ENCODE data around the gene ZNF281. TPM values are rescaled to one million over a fixed set of nuclear protein-coding genes. Genes with fewer than 3 reads are reported as not detected.
"Not testable (repeated sequence)": the region's sequence is repeated elsewhere in the genome, so short reads cannot be mapped to it uniquely, and the experiment has no call there.

The ZNF281 gene
- total and polyA plus RNA-seq, 9 donors, result 8.8 to 16.7 (median 12.6) TPM

- H3K9me3 ChIP-seq (replicated peaks; ENCODE audit: control insufficient read depth, low read depth, low read length); H3K36me3 ChIP-seq (ENCODE audit: control insufficient read depth, insufficient read depth, low read length); DNase-seq; H3K4me1 ChIP-seq (ENCODE audit: control insufficient read depth, insufficient read depth, low read length); H3K27me3 ChIP-seq (ENCODE audit: control insufficient read depth, insufficient read depth, low read length); H3K27ac ChIP-seq (ENCODE audit: low read length); H3K4me3 ChIP-seq (ENCODE audit: low read length): not testable (repeated sequence)
- WGBS (ENCODE audit: insufficient coverage), result 79% methylated on average over 8 of the region's 11 CpGs
Observed at GRCh38 chr1:200413766-200414165, 3.9 kb upstream of the ZNF281 start.

GRCh38 chr1:200411406-200412257, 1.8 kb upstream of the ZNF281 start:
- no peak overlapping the region for H3K4me3 ChIP-seq (ENCODE audit: low read length)

GRCh38 chr1:200410566-200410878, 686 bp upstream of the ZNF281 start:
- H3K9me3 ChIP-seq (replicated peaks; ENCODE audit: control insufficient read depth, low read depth, low read length), result no peaks in the 10 kb centered on the region
- no peak for DNase-seq
- H3K27me3 ChIP-seq (ENCODE audit: control insufficient read depth, insufficient read depth, low read length), result peaks cover 7% of the 10 kb centered on the region
- peaks cover 9% of the 10 kb centered on the region for H3K4me1 ChIP-seq (ENCODE audit: control insufficient read depth, insufficient read depth, low read length)
- peak overlapping the region; percentile 50 for H3K27ac ChIP-seq (ENCODE audit: low read length)
- WGBS (ENCODE audit: insufficient coverage), result 3% methylated on average over 5 of the region's 8 CpGs
- peak overlapping the region; percentile 90 for H3K4me3 ChIP-seq (ENCODE audit: low read length)
- peaks cover 22% of the 10 kb centered on the region for H3K36me3 ChIP-seq (ENCODE audit: control insufficient read depth, insufficient read depth, low read length)

More at GRCh38 chr1:200411406-200412257, 1.8 kb upstream of the ZNF281 start:
- Histone ChIP-seq H3K4me1 (ENCODE audit: control insufficient read depth, insufficient read depth, low read length) (peaks cover 9% of the 10 kb centered on the region), H3K9me3 (replicated peaks; ENCODE audit: control insufficient read depth, low read depth, low read length) (no peaks in the 10 kb centered on the region), H3K27ac (ENCODE audit: low read length) (no peak overlapping the region), H3K36me3 (ENCODE audit: control insufficient read depth, insufficient read depth, low read length) (peaks cover 22% of the 10 kb centered on the region), H3K27me3 (ENCODE audit: control insufficient read depth, insufficient read depth, low read length) (peaks cover 7% of the 10 kb centered on the region)
- no peak for DNase-seq
- WGBS (ENCODE audit: insufficient coverage), result 33% methylated on average over 6 of the region's 20 CpGs

GRCh38 chr1:200409203-200409760, 554 bp downstream of the ZNF281 start:
- peak overlapping the region; percentile 90 for H3K4me3 ChIP-seq (ENCODE audit: low read length)
- peaks cover 7% of the 10 kb centered on the region for H3K27me3 ChIP-seq (ENCODE audit: control insufficient read depth, insufficient read depth, low read length)
- DNase-seq, result peak; percentile 29
- H3K9me3 ChIP-seq (replicated peaks; ENCODE audit: control insufficient read depth, low read depth, low read length), result no peaks in the 10 kb centered on the region
- WGBS (ENCODE audit: insufficient coverage), result 2% methylated on average over 20 of the region's 41 CpGs
- peaks cover 22% of the 10 kb centered on the region for H3K36me3 ChIP-seq (ENCODE audit: control insufficient read depth, insufficient read depth, low read length)
- H3K27ac ChIP-seq (ENCODE audit: low read length), result peak overlapping the region; percentile 87
- peaks cover 9% of the 10 kb centered on the region for H3K4me1 ChIP-seq (ENCODE audit: control insufficient read depth, insufficient read depth, low read length)

GRCh38 chr1:200406161-200406797, 3.6 kb downstream of the ZNF281 start:
- Histone ChIP-seq H3K27ac (ENCODE audit: low read length) (no peak overlapping the region), H3K4me1 (ENCODE audit: control insufficient read depth, insufficient read depth, low read length) (peaks cover 9% of the 10 kb centered on the region), H3K27me3 (ENCODE audit: control insufficient read depth, insufficient read depth, low read length) (no peaks in the 10 kb centered on the region), H3K36me3 (ENCODE audit: control insufficient read depth, insufficient read depth, low read length) (peaks cover 22% of the 10 kb centered on the region), H3K9me3 (replicated peaks; ENCODE audit: control insufficient read depth, low read depth, low read length) (no peaks in the 10 kb centered on the region), H3K4me3 (ENCODE audit: low read length) (no peak overlapping the region)
- no peak for DNase-seq
- no CpG with 5 or more reads among the region's 8 CpGs for WGBS (ENCODE audit: insufficient coverage)

- no peaks in the 10 kb centered on the region for H3K9me3 ChIP-seq (replicated peaks; ENCODE audit: control insufficient read depth, low read depth, low read length)
- DNase-seq, result no peak
- peaks cover 22% of the 10 kb centered on the region for H3K36me3 ChIP-seq (ENCODE audit: control insufficient read depth, insufficient read depth, low read length)
- H3K27ac ChIP-seq (ENCODE audit: low read length), result no peak overlapping the region
- no CpG with 5 or more reads among the region's 2 CpGs for WGBS (ENCODE audit: insufficient coverage)
- H3K27me3 ChIP-seq (ENCODE audit: control insufficient read depth, insufficient read depth, low read length), result no peaks in the 10 kb centered on the region
- H3K4me1 ChIP-seq (ENCODE audit: control insufficient read depth, insufficient read depth, low read length), result peaks cover 9% of the 10 kb centered on the region
- H3K4me3 ChIP-seq (ENCODE audit: low read length), result no peak overlapping the region
Observed at GRCh38 chr1:200405264-200405663, 4.6 kb downstream of the ZNF281 start.

- Histone ChIP-seq H3K9me3 (replicated peaks; ENCODE audit: control insufficient read depth, low read depth, low read length) (no peaks in the 10 kb centered on the region), H3K36me3 (ENCODE audit: control insufficient read depth, insufficient read depth, low read length) (peaks cover 2% of the 10 kb centered on the region), H3K4me3 (ENCODE audit: low read length) (no peak overlapping the region), H3K27ac (ENCODE audit: low read length) (no peak overlapping the region), H3K4me1 (ENCODE audit: control insufficient read depth, insufficient read depth, low read length) (no peaks in the 10 kb centered on the region), H3K27me3 (ENCODE audit: control insufficient read depth, insufficient read depth, low read length) (no peaks in the 10 kb centered on the region)
- DNase-seq, result no peak
- WGBS (ENCODE audit: insufficient coverage), result no CpG with 5 or more reads among the region's 1 CpG
Observed at GRCh38 chr1:200401708-200402107, 8.1 kb downstream of the ZNF281 start.

GRCh38 chr1:200401263-200401662, 8.6 kb downstream of the ZNF281 start:
- Histone ChIP-seq H3K9me3 (replicated peaks; ENCODE audit: control insufficient read depth, low read depth, low read length) (no peaks in the 10 kb centered on the region), H3K4me1 (ENCODE audit: control insufficient read depth, insufficient read depth, low read length) (no peaks in the 10 kb centered on the region), H3K27ac (ENCODE audit: low read length) (no peak overlapping the region), H3K36me3 (ENCODE audit: control insufficient read depth, insufficient read depth, low read length) (peaks cover 2% of the 10 kb centered on the region), H3K27me3 (ENCODE audit: control insufficient read depth, insufficient read depth, low read length) (no peaks in the 10 kb centered on the region), H3K4me3 (ENCODE audit: low read length) (no peak overlapping the region)
- DNase-seq, result no peak
- WGBS (ENCODE audit: insufficient coverage), result no CpG with 5 or more reads among the region's 2 CpGs

GRCh38 chr1:200400556-200400955, 9.3 kb downstream of the ZNF281 start:
- Histone ChIP-seq H3K9me3 (replicated peaks; ENCODE audit: control insufficient read depth, low read depth, low read length) (no peaks in the 10 kb centered on the region), H3K27ac (ENCODE audit: low read length) (no peak overlapping the region), H3K4me3 (ENCODE audit: low read length) (no peak overlapping the region), H3K27me3 (ENCODE audit: control insufficient read depth, insufficient read depth, low read length) (no peaks in the 10 kb centered on the region), H3K4me1 (ENCODE audit: control insufficient read depth, insufficient read depth, low read length) (no peaks in the 10 kb centered on the region), H3K36me3 (ENCODE audit: control insufficient read depth, insufficient read depth, low read length) (peaks cover 2% of the 10 kb centered on the region)
- DNase-seq, result no peak
- no CpG with 5 or more reads among the region's 2 CpGs for WGBS (ENCODE audit: insufficient coverage)

- Histone ChIP-seq H3K4me1 (ENCODE audit: control insufficient read depth, insufficient read depth, low read length) (no peaks in the 10 kb centered on the region), H3K36me3 (ENCODE audit: control insufficient read depth, insufficient read depth, low read length) (peaks cover 2% of the 10 kb centered on the region), H3K27me3 (ENCODE audit: control insufficient read depth, insufficient read depth, low read length) (no peaks in the 10 kb centered on the region), H3K4me3 (ENCODE audit: low read length) (no peak overlapping the region), H3K27ac (ENCODE audit: low read length) (no peak overlapping the region), H3K9me3 (replicated peaks; ENCODE audit: control insufficient read depth, low read depth, low read length) (no peaks in the 10 kb centered on the region)
- DNase-seq, result no peak
- no CpG with 5 or more reads among the region's 1 CpG for WGBS (ENCODE audit: insufficient coverage)
Observed at GRCh38 chr1:200399860-200400259, 10.0 kb downstream of the ZNF281 start.
